Measurements from ENCODE around the gene TEX261. TPM values are rescaled to one million over a fixed set of nuclear protein-coding genes. Genes with fewer than 3 reads are reported as not detected.

The TEX261 gene
- total RNA-seq, 1 donor from 2014 or later, result 28.6 TPM

DNA sequence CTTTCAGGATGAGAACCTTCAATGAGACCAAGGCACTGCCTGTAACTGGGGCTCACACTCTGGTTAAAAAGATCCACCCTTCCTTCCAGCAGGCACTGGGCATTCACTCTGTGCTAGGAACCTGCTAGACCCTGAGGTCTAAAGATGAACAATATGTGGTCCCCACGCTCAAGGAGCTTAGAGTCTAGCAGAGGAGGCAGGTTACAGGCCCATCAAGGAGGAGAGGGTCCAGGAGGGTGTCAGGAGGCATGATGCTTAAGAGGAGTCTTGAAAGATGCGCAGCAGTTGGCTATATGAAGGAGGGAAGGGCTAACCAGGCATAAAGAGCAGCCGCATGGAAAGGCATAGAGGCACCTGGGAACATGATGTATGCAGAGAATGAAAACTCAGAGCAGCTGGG lies 11.7 kb downstream of the TEX261 start:
- DNase-seq (ENCODE audit: low read depth, low spot score), result no peak

DNA sequence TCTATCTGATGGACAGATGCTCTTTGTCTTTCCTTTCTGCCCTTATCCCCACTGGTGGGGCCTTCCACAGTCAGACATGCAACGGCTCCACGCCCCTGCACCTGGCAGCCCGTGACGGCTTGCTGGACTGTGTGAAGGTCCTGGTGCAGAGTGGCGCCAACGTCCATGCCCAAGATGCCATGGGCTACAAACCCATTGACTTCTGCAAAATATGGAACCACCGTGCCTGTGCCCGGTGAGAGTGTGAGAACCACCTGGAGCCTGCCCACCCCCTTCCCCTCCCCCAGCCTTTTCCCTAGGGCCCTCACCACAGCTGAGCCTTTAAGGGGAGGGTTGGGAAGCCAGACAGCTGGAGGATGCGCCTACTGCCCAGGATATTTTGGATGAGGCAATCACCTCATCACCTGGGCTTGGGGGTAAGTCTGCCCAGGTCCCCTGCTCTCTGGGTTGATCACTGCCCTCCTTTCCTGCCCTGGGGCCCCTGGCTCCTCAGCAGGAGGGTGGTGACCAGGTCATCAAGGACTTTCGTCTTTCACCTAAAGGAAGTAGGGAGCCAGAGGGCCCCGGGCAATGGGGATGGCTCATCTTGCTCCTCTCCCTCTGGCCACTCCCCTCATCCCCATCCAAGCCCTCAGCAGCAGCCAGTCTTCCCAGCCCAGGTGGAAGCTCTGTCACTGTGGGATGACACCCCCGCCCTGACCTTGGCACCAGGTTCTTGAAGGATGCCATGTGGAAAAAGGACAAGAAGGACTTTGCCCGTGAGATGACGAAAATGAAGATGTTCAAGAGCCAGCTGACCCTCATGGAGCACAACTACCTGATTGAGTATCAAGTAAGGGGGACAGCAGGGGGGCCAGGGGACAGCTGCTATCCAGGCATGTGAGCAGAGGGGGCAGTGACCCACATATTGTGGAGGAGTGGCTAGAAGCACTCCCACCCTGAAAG lies 12.5 kb downstream of the TEX261 start:
- DNase-seq (ENCODE audit: low read depth, low spot score), result no peak

DNA sequence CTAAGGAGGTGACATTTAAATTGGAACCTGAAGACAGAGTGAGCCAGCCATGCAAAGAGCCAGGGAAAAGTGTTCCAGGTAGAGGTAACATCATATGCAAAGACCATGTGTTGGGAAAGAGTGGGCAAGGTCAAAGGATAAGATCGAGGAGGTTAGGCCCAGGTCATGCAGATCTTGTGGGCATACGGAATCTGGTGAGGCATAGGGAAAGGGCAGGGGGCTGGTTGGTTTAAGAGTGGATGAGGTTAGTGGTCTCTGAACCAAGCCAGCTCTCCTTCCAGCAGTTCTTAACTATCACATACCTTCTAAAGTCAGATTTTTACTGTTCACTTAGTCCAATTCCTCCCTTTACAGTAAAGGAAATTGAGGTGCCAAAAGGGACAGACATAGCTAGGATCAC lies 13.3 kb downstream of the TEX261 start:
- no peak for DNase-seq (ENCODE audit: low read depth, low spot score)

DNA sequence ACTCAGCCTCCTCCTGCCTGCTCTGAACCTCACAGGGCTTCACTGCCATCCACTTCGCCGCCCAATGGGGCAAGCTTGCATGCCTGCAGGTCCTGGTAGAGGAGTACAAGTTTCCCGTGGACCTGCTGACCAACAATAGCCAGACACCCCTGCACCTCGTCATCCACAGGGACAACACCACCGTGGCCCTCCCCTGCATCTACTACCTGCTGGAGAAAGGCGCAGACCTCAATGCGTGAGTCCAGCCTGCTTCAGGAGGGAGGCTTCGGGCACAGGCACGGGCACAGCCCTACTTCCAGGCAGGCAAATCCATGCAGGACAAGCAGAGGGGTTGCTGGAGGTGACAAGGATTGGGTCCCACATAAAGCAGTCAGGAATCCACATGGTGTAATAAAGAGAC lies 15.0 kb downstream of the TEX261 start:
- DNase-seq (ENCODE audit: low read depth, low spot score), result no peak

GRCh38 chr2:70979180-70979488 lies 15.5 kb downstream of the TEX261 start:
- no peak for DNase-seq (ENCODE audit: low read depth, low spot score)

GRCh38 chr2:70978341-70979179 lies 16.1 kb downstream of the TEX261 start, which contains the start of gene ANKRD53:
TSS of gene ANKRD53 (plus strand) at chr2:70978630. CDS start at chr2:70978646, 16 bp downstream.
- no peak for DNase-seq (ENCODE audit: low read depth, low spot score)

GRCh38 chr2:70977605-70978205 lies 17.0 kb downstream of the TEX261 start:
- DNase-seq (ENCODE audit: low read depth, low spot score), result no peak

DNA sequence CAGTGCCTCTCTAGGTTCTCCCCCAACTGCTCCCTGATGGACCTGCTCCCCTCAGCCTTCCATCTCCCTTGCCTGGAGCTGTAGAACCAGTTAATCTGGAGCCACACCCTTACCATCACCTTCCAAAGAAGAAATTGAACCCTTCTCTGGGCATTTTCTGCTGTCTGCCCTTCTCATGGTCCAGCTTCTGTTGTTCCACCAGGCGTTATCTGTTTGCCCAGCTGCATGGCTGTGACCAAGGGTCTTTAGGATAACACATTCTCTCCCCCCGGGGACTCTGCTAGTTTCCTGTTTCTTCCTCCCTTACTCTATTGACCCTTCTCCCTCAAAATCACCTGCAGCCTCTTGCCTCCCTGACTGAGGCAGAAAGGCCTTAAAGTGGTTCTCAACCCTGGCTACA lies 19.4 kb downstream of the TEX261 start:
- DNase-seq (ENCODE audit: low read depth, low spot score), result no peak

- no peak for DNase-seq (ENCODE audit: low read depth, low spot score)
Observed at GRCh38 chr2:70974592-70974991, 20.1 kb downstream of the TEX261 start.

- no peak for DNase-seq (ENCODE audit: low read depth, low spot score)
Observed at GRCh38 chr2:70967189-70967588, 27.5 kb downstream of the TEX261 start.

- no peak for DNase-seq (ENCODE audit: low read depth, low spot score)
Observed at GRCh38 chr2:70966681-70967080, 28.0 kb downstream of the TEX261 start.

DNA sequence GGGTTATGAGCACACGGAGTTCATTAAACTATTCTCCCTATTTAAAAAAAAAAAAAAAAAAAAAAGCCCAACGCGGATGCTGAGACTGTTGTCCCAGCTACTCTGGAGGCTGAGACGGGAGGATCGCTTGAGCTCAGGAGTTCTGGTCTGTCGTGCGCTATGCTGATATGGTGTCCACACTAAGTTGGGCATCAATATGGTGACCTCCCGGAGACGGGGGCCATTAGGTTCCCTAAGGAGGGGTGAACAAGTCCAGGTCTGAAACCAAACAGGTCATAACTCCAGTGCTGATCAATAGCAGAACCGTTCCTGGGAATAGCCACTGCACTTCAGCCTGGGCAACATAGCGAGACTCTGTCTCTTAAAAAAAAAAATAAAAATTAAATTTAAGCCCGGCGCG lies 29.2 kb downstream of the TEX261 start:
- DNase-seq (ENCODE audit: low read depth, low spot score), result no peak

DNA sequence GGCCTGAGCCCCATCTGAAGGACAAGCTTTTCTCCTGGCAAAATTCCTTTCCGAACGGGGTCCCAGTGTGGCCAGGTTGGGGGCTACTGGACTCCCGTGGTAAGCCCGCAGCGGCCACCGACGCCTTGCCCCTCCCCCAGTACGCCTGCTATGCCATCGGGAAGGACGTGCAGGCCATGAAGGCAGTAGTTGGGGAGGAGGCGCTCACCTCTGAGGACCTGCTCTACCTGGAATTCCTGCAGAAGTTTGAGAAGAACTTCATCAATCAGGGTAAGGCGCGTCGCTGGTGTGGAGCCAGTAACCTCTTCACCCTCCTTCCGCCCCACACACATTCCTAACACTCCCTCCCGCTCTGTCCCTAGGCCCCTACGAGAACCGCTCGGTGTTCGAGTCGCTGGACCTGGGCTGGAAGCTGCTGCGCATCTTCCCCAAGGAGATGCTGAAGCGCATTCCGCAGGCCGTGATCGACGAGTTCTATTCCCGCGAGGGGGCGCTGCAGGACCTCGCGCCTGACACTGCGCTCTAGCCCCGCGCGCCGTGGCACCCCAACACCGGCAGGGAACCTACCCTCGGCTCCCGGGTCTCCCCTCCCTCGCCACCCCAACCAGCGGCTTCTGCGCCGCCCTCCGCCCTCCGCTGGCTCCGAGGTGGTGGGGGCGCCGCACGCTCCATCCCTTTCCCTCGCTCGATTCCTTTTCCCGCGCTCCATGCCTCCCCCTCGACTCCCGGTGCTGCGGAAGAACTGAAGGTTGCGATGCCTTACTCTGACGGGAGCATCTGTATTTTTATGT lies 29.9 kb downstream of the TEX261 start:
- no peak for DNase-seq (ENCODE audit: low read depth, low spot score)

DNA sequence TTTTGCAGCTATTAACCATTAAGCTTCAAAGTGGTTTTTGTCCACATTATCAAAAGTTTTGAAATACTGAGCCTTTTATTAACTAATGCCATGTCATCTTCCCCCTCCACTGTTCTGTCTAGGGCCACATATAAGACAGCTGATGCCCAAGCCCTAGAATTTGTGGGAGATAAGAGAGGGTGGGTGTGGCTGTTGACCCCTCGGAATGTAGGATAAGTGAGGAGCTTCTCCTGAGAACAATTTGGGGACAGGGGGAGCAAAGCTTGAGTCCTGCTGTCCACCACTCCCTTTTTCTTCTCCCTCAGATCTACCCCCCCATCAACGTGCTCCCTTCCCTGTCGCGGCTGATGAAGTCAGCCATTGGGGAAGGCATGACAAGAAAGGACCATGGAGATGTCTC lies 30.5 kb downstream of the TEX261 start:
- no peak for DNase-seq (ENCODE audit: low read depth, low spot score)

DNA sequence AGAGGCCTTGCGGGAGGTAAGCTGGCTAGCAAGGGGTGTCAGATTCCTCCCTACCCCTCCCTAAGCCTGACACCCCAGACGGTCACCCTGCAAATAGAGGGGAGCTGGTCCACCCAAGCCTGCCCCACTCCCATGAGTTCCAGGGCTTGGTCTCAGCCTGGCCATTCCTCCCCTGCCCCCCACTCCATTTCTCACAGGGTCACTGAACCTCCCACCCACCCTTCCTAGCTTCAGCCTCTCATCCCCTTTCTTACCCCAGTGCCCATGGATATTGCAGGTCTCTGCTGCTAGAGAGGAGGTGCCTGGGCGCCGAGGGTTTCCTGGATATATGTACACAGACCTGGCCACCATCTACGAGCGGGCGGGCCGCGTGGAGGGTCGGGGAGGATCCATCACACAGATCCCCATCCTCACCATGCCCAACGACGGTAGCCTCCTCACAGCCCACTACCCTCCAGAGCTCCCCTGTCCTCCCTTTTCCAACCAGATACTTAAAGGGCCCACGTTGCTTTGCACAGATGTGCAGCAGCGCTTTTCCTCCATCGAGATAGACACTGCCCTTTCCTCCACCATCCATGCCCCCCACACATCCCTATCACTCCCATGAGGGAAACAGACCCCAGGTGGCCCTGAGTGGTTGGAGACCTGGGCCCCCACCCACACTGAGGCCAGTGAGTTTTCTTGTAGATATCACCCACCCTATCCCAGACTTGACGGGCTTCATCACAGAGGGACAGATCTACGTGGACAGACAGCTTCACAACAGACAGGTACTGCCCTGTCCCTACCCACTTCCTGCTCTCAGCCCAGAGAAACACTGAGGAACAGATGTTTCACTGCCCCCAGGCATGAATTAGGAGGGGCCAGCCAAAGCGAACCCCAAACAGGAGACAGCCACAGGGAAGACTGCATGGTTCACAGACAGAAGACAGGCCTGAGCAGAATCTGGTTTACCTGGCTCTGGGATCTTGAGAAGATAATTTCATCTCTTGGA lies 31.5 kb downstream of the TEX261 start:
- DNase-seq (ENCODE audit: low read depth, low spot score), result no peak

GRCh38 chr2:70962211-70962884 lies 32.3 kb downstream of the TEX261 start:
- DNase-seq (ENCODE audit: low read depth, low spot score), result no peak

GRCh38 chr2:70961648-70961994 lies 33.1 kb downstream of the TEX261 start:
- no peak for DNase-seq (ENCODE audit: low read depth, low spot score)

DNA sequence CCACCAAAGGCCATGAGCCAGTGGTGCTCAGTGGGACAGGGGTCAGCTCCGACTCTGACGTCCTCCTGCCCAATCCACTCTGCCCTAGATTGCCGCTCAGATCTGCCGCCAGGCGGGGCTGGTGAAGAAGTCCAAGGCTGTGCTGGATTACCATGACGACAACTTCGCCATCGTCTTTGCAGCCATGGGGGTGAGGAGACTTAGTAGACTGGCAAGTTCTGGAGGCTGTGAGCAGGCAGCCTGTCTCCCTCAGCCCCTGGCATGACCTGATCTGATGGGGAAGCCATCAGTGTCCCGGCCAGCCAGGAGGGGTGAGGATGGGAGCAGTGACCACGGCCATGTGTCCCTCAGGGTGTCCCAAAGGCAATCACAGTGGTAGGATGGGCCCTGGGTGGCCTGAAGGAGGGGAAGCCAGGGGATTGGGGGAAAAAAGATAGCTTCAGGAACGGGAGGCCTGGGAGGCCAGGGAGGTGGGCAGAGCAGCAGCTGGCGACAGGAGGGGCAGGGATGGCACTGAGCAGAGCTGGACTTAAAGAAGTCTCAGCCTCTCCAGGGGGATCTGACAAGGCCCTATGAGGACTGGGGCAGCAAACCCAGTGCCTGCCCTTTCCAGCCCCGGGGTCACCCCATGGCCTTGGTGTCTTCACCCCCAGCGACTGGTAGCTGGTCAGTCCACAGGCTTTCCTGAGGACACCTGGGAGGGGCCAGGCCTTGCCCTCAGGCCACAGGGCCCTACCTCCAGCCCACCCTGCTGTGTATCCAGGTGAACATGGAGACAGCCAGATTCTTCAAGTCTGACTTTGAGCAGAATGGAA lies 33.6 kb downstream of the TEX261 start:
- no peak for DNase-seq (ENCODE audit: low read depth, low spot score)

Measured in pulmonary artery endothelial cell (primary cell).